ENCODE measurements around the gene KDM6B. TPM values are rescaled to one million over a fixed set of nuclear protein-coding genes. Genes with fewer than 3 reads are reported as not detected.

The KDM6B gene
- total RNA-seq, 3 donors from 2014 or later: 44.3 to 73.6 (median 54.6) TPM

DNA sequence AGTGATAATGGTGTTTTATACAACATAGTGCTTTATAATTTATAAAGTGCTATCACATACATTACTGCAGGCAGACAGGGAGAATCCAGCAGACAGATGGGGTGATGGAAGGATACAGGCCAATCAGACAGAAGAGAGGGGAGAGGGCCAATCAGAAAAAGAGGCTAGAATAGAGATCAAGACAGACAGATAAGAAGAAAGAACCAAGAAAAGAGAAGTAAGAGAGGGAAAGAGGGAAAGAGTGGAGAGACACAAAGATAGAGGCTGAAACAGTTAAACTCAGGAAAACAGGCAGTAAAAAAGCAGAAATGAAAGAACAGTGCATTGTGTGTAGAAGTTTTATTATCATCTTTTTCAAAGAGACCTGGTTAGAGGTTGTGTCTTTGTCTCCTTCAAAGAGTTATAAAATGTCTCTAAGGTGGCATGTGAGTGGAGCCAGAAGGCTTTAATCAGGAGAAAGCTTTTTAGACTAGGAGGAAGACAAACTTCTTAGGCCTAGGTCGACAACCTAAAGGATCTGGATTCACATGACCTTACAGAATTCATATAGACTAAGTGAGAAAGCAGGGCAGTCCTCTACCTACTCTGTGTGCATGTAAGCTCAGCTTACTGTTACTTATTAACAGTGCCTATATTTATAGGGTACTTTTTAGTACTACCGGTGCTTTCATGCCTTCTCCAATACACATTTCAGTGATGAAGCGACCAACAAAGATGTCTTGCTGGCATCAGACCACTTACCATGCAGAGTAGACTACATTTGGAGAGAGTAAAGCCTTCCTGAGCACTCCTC is 46.3 kb downstream of the KDM6B start:
- Histone ChIP-seq H3K4me1 (ENCODE audit: low read depth) (peaks cover 25% of the 10 kb centered on the region), H3K36me3 (ENCODE audit: low read depth) (no peaks in the 10 kb centered on the region), H3K4me3 (no peak overlapping the region), H3K9me3 (no peaks in the 10 kb centered on the region)
- TF ChIP-seq, protein P1, sequence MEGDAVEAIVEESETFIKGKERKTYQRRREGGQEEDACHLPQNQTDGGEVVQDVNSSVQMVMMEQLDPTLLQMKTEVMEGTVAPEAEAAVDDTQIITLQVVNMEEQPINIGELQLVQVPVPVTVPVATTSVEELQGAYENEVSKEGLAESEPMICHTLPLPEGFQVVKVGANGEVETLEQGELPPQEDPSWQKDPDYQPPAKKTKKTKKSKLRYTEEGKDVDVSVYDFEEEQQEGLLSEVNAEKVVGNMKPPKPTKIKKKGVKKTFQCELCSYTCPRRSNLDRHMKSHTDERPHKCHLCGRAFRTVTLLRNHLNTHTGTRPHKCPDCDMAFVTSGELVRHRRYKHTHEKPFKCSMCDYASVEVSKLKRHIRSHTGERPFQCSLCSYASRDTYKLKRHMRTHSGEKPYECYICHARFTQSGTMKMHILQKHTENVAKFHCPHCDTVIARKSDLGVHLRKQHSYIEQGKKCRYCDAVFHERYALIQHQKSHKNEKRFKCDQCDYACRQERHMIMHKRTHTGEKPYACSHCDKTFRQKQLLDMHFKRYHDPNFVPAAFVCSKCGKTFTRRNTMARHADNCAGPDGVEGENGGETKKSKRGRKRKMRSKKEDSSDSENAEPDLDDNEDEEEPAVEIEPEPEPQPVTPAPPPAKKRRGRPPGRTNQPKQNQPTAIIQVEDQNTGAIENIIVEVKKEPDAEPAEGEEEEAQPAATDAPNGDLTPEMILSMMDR (IDR thresholded peaks at IDR 0.05): no peak
- intact Hi-C loops (cut with DNase I, micrococcal nuclease): no loop called here
- ATAC-seq (peak; percentile 15), DNase-seq (no peak)

DNA sequence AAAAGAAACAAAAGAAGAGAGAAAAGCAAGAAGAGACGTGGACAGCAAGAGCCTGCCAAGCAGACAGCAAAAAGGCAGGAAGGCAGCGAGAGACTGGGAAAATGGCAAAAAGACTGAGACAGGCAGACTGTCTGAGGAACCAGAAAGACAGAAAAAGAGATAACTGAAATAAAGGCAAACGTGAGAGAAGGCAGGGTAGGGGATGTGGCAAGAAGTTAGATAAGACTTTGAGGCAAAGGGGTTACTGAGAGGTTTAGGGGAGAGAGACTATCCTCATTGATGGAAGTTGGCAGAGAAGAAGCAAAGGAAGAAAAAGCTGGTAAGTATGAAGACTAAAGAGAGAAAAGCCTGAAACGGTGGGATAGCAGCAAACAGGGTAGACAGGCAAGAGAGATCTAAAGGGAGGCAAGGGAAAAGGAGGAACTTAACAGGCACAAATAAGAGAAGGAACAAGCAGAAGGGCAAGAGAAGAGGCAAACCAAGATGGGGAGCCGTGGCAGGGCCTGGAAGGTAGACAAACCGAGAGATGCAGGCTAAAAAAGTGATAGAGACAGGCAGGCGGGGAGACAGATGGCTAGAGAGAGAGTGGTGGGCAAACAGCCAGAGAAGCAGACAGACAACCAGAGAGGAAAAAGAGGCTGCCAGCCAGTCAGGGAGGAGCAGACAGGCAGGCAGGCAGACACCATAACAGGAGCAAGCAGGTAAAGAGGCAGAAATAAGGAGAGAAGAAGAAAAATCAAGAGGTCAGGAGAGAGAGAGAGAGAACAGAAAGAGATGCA is 47.4 kb downstream of the KDM6B start:
- intact Hi-C loops (cut with DNase I, micrococcal nuclease): no loop called here
- Histone ChIP-seq H3K4me3 (no peak overlapping the region), H3K9me3 (no peaks in the 10 kb centered on the region), H3K4me1 (ENCODE audit: low read depth) (peaks cover 30% of the 10 kb centered on the region), H3K36me3 (ENCODE audit: low read depth) (no peaks in the 10 kb centered on the region)
- DNase-seq (no peak), ATAC-seq (no peak)
- TF ChIP-seq, protein P1 (IDR thresholded peaks at IDR 0.05): no peak

- no peak for DNase-seq
- TF ChIP-seq, protein P1 (IDR thresholded peaks at IDR 0.05): no peak
- Histone ChIP-seq H3K4me3 (no peak overlapping the region), H3K9me3 (no peaks in the 10 kb centered on the region), H3K36me3 (ENCODE audit: low read depth) (no peaks in the 10 kb centered on the region), H3K4me1 (ENCODE audit: low read depth) (peaks cover 35% of the 10 kb centered on the region)
- intact Hi-C loops (cut with DNase I, micrococcal nuclease): no loop called here
- no peak for ATAC-seq
Observed at GRCh38 chr17:7882068-7882467, 48.1 kb downstream of the KDM6B start.

DNA sequence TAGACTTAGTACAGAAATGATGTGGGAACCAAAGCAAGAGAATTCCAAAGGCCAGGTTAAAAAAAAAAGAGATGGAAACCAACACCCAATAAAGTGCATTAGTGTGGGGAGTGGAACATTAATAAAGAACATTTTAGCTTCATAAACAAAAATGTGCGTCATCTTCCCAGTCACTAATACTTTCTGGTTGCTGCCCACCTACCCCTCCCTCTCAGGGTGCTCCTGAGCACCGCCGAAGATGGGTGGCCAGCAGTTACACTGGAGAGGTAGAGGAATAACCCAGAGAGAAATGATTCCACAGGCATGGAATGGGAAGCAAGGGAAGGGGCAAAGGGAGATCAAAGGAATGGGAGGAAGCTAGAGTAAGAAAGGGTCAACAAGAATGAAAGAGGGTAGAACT is 48.6 kb downstream of the KDM6B start:
- no peak for DNase-seq
- no peak overlapping the region for H3K4me3 ChIP-seq
- no peaks in the 10 kb centered on the region for H3K36me3 ChIP-seq (ENCODE audit: low read depth)
- peaks cover 39% of the 10 kb centered on the region for H3K4me1 ChIP-seq (ENCODE audit: low read depth)
- ATAC-seq: no peak
- intact Hi-C loops (cut with DNase I, micrococcal nuclease): no loop called here
- TF ChIP-seq, protein P1 (IDR thresholded peaks at IDR 0.05): no peak
- no peaks in the 10 kb centered on the region for H3K9me3 ChIP-seq

Other genes with a start within 250 kb of the KDM6B start
- gene SOX15, start 244.1 kb upstream of the KDM6B start, total RNA-seq: 1 to 10 TPM in 1 of 3 donors, under 1 TPM in 2; 0.38 to 4.4 (median 0.41) TPM
- gene FXR2, start 219.3 kb upstream of the KDM6B start, total RNA-seq: 10 to 100 TPM; 23.0 to 53.3 (median 28.1) TPM
- 100 to 1,000 TPM in 1 of 3 donors, 10 to 100 TPM in 2; 49.1 to 104 (median 76.9) TPM for gene SAT2, start 206.4 kb upstream of the KDM6B start, total RNA-seq
- under 1 TPM in 2 of 3 donors, not detected in 1; 0.25 to 0.89 TPM for gene SHBG, start 204.1 kb upstream of the KDM6B start, total RNA-seq
- 1 to 10 TPM in 1 of 3 donors, under 1 TPM in 2; 0.41 to 8.7 (median 0.67) TPM for gene ATP1B2, start 183.3 kb upstream of the KDM6B start, total RNA-seq
- gene TP53, start 146.7 kb upstream of the KDM6B start, total RNA-seq: 10 to 100 TPM; 33.9 to 75.2 (median 57.0) TPM
- 1 to 10 TPM; 5.1 to 9.9 (median 5.8) TPM for gene WRAP53, start 145.7 kb upstream of the KDM6B start, total RNA-seq
- gene EFNB3, start 129.0 kb upstream of the KDM6B start, total RNA-seq: 1 to 10 TPM in 1 of 3 donors, under 1 TPM in 2; 0.31 to 1.3 (median 0.35) TPM
- gene DNAH2, start 116.5 kb upstream of the KDM6B start, total RNA-seq: under 1 TPM; 0.19 to 0.70 (median 0.29) TPM
- gene TMEM88, start 20.8 kb downstream of the KDM6B start, total RNA-seq: 1 to 10 TPM; 3.5 to 8.5 (median 6.9) TPM
- 10 to 100 TPM; 51.2 to 73.5 (median 58.2) TPM for gene NAA38, start 23.3 kb downstream of the KDM6B start, total RNA-seq
- gene CYB5D1, start 23.8 kb downstream of the KDM6B start, total RNA-seq: 10 to 100 TPM; 11.5 to 17.0 (median 12.2) TPM
- 100 to 1,000 TPM in 1 of 3 donors, 10 to 100 TPM in 2; 52.7 to 151 (median 56.5) TPM for gene CHD3, start 54.6 kb downstream of the KDM6B start, total RNA-seq
- gene RNF227, start 82.1 kb downstream of the KDM6B start, total RNA-seq: 1 to 10 TPM; 1.4 to 3.0 (median 2.4) TPM
- gene KCNAB3, start 95.6 kb downstream of the KDM6B start, total RNA-seq: 1 to 10 TPM; 3.3 to 5.5 (median 3.9) TPM
- gene TRAPPC1, start 97.7 kb downstream of the KDM6B start, total RNA-seq: 100 to 1,000 TPM in 2 of 3 donors, 10 to 100 TPM in 1; 86.2 to 116 (median 114) TPM
- gene CNTROB, start 98.0 kb downstream of the KDM6B start, total RNA-seq: 10 to 100 TPM; 23.7 to 34.5 (median 31.4) TPM
- under 1 TPM in 1 of 3 donors, not detected in 2; 0.26 TPM for gene GUCY2D, start 168.4 kb downstream of the KDM6B start, total RNA-seq
- gene ALOX15B, start 204.8 kb downstream of the KDM6B start, total RNA-seq: 1 to 10 TPM in 2 of 3 donors, under 1 TPM in 1; 0.66 to 1.3 (median 1.1) TPM

All from mucosa of descending colon (tissue), 3 donors.